Effector memory CD4-positive, alpha-beta T cell (primary cell): ENCODE results near the gene CTCF.
"Not testable (repeated sequence)": the region's sequence is repeated elsewhere in the genome, so short reads cannot be mapped to it uniquely, and the experiment has no call there.

Source experiments
- DNase-seq, 3 donors: peaks; one replicate each; pipeline ENCODE4 v3.0.0-alpha.2; 2020
- H3K27ac ChIP-seq: 2 replicates; pipeline ENCODE4 v1.7.0; 2013; ENCODE audit warnings: mild to moderate bottlenecking, low read length, moderate library complexity; ENCODE audit not compliant: insufficient read depth, poor library complexity, severe bottlenecking
- H3K27me3 ChIP-seq: replicated peaks from 2 replicates; pipeline ENCODE4 v1.7.0; 2013; ENCODE audit warnings: mild to moderate bottlenecking, low read length; ENCODE audit not compliant: insufficient read depth, control insufficient read depth, poor library complexity, severe bottlenecking
- H3K36me3 ChIP-seq: 2 replicates; pipeline ENCODE4 v1.7.0; 2013; ENCODE audit warnings: mild to moderate bottlenecking, low read length, moderate library complexity; ENCODE audit not compliant: control insufficient read depth, insufficient read depth
- H3K4me1 ChIP-seq: 2 replicates; pipeline ENCODE4 v1.7.0; 2013; ENCODE audit warnings: low read length, mild to moderate bottlenecking; ENCODE audit not compliant: control insufficient read depth, insufficient read depth, poor library complexity, severe bottlenecking
- H3K4me3 ChIP-seq: 2 replicates; pipeline ENCODE4 v1.7.0; 2013; ENCODE audit warnings: low read length, low read depth, mild to moderate bottlenecking; ENCODE audit not compliant: insufficient read depth, poor library complexity, severe bottlenecking
- H3K9me3 ChIP-seq: 2 replicates; pipeline ENCODE4 v1.7.0; 2013; ENCODE audit warnings: mild to moderate bottlenecking, low read length, moderate library complexity; ENCODE audit not compliant: control insufficient read depth
- total RNA-seq, 3 donors: gene quantifications; one replicate each; lab custom pipeline; 2026; lab: John Stamatoyannopoulos, UW

The CTCF gene
- 86.7 to 130 (median 110) reads per million in 3 donors for total RNA-seq

- Histone ChIP-seq H3K27me3 (no peaks in the 10 kb centered on the region), H3K4me1 (peaks cover 23% of the 10 kb centered on the region), H3K36me3 (no peaks in the 10 kb centered on the region), H3K4me3 (peak within 1 kb of the TSS; percentile 96), H3K27ac (peak within 1 kb of the TSS; percentile 95), H3K9me3 (no peaks in the 10 kb centered on the region)
- peak; percentile 78 to 82 (median 80) for DNase-seq
These were observed at the start of gene CTCF for GRCh38 chr16:67562526-67562917. CTCF (plus strand) TSS chr16:67562526; CDS start chr16:67610833, 48,307 bp downstream.

- H3K36me3 ChIP-seq, H3K4me1 ChIP-seq, H3K9me3 ChIP-seq, H3K27ac ChIP-seq, H3K27me3 ChIP-seq, H3K4me3 ChIP-seq, DNase-seq: not testable (repeated sequence)
These were observed 48.4 kb upstream of the CTCF start for GRCh38 chr16:67513892-67514291.

- no peak overlapping the region for H3K27ac ChIP-seq
- no peak overlapping the region for H3K4me3 ChIP-seq
- H3K36me3 ChIP-seq = no peaks in the 10 kb centered on the region
- H3K4me1 ChIP-seq = peaks cover under 1% of the 10 kb centered on the region
- H3K27me3 ChIP-seq = no peaks in the 10 kb centered on the region
- DNase-seq = peak; percentile 56 to 71 (median 63)
- H3K9me3 ChIP-seq = no peaks in the 10 kb centered on the region
These were observed 47.9 kb upstream of the CTCF start for GRCh38 chr16:67514382-67514828.

- no peaks in the 10 kb centered on the region for H3K36me3 ChIP-seq
- DNase-seq = no peak
- no peak overlapping the region for H3K4me3 ChIP-seq
- H3K27me3 ChIP-seq = no peaks in the 10 kb centered on the region
- no peaks in the 10 kb centered on the region for H3K4me1 ChIP-seq
- no peak overlapping the region for H3K27ac ChIP-seq
- H3K9me3 ChIP-seq = no peaks in the 10 kb centered on the region
These were observed 45.8 kb upstream of the CTCF start for GRCh38 chr16:67516296-67517154.

GRCh38 chr16:67517155-67517445, 45.2 kb upstream of the CTCF start:
- H3K9me3 ChIP-seq = no peaks in the 10 kb centered on the region
- H3K4me1 ChIP-seq = no peaks in the 10 kb centered on the region
- H3K4me3 ChIP-seq = no peak overlapping the region
- no peak for DNase-seq
- no peaks in the 10 kb centered on the region for H3K36me3 ChIP-seq
- no peaks in the 10 kb centered on the region for H3K27me3 ChIP-seq
- H3K27ac ChIP-seq = no peak overlapping the region

- Histone ChIP-seq H3K27me3 (no peaks in the 10 kb centered on the region), H3K4me3 (no peak overlapping the region), H3K27ac (no peak overlapping the region), H3K36me3 (no peaks in the 10 kb centered on the region), H3K4me1 (no peaks in the 10 kb centered on the region), H3K9me3 (no peaks in the 10 kb centered on the region)
- DNase-seq = no peak
These were observed 44.5 kb upstream of the CTCF start for GRCh38 chr16:67517661-67518423.

- no peak for DNase-seq
- Histone ChIP-seq H3K27me3 (no peaks in the 10 kb centered on the region), H3K9me3 (no peaks in the 10 kb centered on the region), H3K4me1 (no peaks in the 10 kb centered on the region), H3K27ac (no peak overlapping the region), H3K36me3 (no peaks in the 10 kb centered on the region), H3K4me3 (no peak overlapping the region)
These were observed 43.6 kb upstream of the CTCF start for GRCh38 chr16:67518676-67519075.

- no peaks in the 10 kb centered on the region for H3K4me1 ChIP-seq
- H3K27me3 ChIP-seq = no peaks in the 10 kb centered on the region
- no peaks in the 10 kb centered on the region for H3K9me3 ChIP-seq
- DNase-seq = no peak
- no peak overlapping the region for H3K27ac ChIP-seq
- no peaks in the 10 kb centered on the region for H3K36me3 ChIP-seq
- H3K4me3 ChIP-seq = no peak overlapping the region
These were observed 43.1 kb upstream of the CTCF start for GRCh38 chr16:67519242-67519641.

GRCh38 chr16:67521095-67521804, 41.1 kb upstream of the CTCF start:
- no peaks in the 10 kb centered on the region for H3K36me3 ChIP-seq
- no peaks in the 10 kb centered on the region for H3K4me1 ChIP-seq
- no peaks in the 10 kb centered on the region for H3K27me3 ChIP-seq
- H3K27ac ChIP-seq = peak overlapping the region; percentile 91
- peak; percentile 95 to 97 (median 96) for DNase-seq
- H3K9me3 ChIP-seq = no peaks in the 10 kb centered on the region
- peak overlapping the region; percentile 33 for H3K4me3 ChIP-seq
